GM12874 (cell line): Measurements from ENCODE around the gene KRTAP5-3.

Source experiments
- CTCF ChIP-seq: IDR thresholded peaks from 2 replicates; pipeline ENCODE4 v1.5.1; 2011; ENCODE audit warnings: low read depth, mild to moderate bottlenecking, control low read depth, low read length, moderate library complexity; ENCODE audit not compliant: insufficient read depth

The KRTAP5-3 gene

GRCh38 chr11:1600626-1601025 lies 7.6 kb downstream of the KRTAP5-3 start:
- TF ChIP-seq CTCF = no peak

- TF ChIP-seq CTCF = no peak
Observed at GRCh38 chr11:1598816-1599215, 9.4 kb downstream of the KRTAP5-3 start.

DNA sequence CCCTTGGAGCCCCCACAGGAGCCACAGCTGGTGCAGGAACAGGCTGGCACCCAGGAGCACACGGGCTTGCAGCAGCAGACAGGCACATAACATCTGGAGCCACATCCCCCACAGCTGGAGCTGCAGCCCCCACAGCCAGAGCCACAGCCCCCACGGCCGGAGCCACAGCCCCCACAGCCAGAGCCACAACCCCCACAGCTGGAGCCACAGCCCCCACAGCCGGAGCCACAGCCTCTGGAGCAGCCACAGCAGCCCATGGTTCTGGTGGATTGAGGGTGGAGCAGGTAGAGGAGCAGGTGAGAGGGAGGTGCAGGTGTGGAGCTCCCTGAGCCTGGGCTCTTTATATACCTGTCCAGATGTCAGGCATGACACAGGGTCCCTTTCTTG lies 10.3 kb downstream of the KRTAP5-3 start, which contains the start of gene KRTAP5-2:
Gene KRTAP5-2 (minus strand): TSS at position 301 of the 387 bp plus-strand sequence. CDS start 44 bp downstream, at position 257.
- TF ChIP-seq CTCF = no peak

- TF ChIP-seq CTCF = no peak
Observed at GRCh38 chr11:1597331-1597993, 10.8 kb downstream of the KRTAP5-3 start.

DNA sequence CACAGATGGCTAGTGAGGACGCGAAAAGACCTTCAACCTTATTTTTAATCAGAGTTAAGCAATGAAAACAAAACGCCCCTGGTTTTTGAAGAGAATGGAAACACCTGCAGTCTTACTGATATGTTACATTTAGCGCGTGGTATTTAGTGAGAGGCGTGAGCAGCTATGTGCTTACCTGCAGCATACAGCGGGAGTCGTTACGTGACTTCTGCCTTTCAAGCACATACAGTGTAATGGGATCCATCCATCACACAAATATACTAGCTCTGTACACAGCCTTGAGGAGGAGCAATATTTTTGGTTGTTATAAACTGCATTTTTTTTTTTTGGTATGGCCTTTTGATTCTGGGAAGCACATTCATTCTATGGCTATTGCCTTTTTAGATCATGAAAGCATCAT lies 15.6 kb downstream of the KRTAP5-3 start:
- no peak for TF ChIP-seq CTCF

DNA sequence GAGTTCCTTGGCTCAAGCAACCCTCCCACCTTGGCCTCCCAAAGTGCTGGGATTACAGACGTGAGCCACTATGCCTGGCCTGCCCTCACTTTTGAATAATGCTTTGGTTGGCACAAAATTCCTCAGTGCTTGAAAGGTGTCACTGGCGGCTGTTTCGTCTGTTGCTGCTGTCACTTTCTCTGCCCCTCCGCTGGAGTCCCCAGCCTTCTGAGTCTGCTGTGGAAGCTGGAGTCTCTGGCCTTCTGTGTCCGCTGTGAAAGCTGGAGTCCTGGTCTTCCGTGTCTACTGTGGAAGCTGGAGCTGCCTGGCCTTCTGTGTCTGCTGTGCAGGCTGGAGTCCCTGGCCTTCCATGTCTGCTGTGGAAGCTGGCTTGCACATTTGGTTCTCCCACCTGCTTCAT lies 18.3 kb downstream of the KRTAP5-3 start:
- no peak for TF ChIP-seq CTCF

GRCh38 chr11:1586699-1587098 lies 21.6 kb downstream of the KRTAP5-3 start:
- TF ChIP-seq CTCF = no peak
